Neutrophil (primary cell): ENCODE data around the gene JARID2.

Experiments
- H3K27ac ChIP-seq: fragments of 200-600 bp; sonication (generic); 2 replicates; pipeline ENCODE4 v1.5.1; 2016; ENCODE audit warnings: mild to moderate bottlenecking, moderate library complexity
- H3K27me3 ChIP-seq: fragments of 200-600 bp; sonication (generic); 2 replicates; pipeline ENCODE4 v1.6.0; 2016; ENCODE audit warnings: mild to moderate bottlenecking
- H3K36me3 ChIP-seq: fragments of 200-600 bp; sonication (generic); 2 replicates; pipeline ENCODE4 v1.5.1; 2017
- H3K4me1 ChIP-seq, 2 experiments: fragments of 200-600 bp in 1 of 2; sonication (generic) in 1 of 2; 1 replicate in 1 of 2; 2 replicates in 1 of 2; pipeline versions ENCODE4 v1.5.1 to v1.6.1; 2013 to 2016; ENCODE audit warnings: low read depth in 1 of 2, low read length in 1 of 2, mild to moderate bottlenecking in 1 of 2, moderate library complexity in 1 of 2; ENCODE audit not compliant: control insufficient read depth in 1 of 2, insufficient read depth in 1 of 2
- H3K4me3 ChIP-seq, 2 experiments: fragments of 200-600 bp in 1 of 2; sonication (generic) in 1 of 2; 1 replicate in 1 of 2; 2 replicates in 1 of 2; pipeline ENCODE4 v1.5.1; 2013 to 2016; ENCODE audit warnings: low read depth in 1 of 2, low read length in 1 of 2, mild to moderate bottlenecking in 1 of 2, moderate library complexity in 1 of 2
- H3K9me3 ChIP-seq: fragments of 200-600 bp; sonication (generic); 2 replicates; pipeline ENCODE4 v1.5.1; 2016
- CTCF ChIP-seq: fragments of 200-600 bp; sonication (generic); IDR thresholded peaks from 2 replicates; pipeline ENCODE4 v1.5.1; 2016; ENCODE audit warnings: antibody characterized with exemption

The JARID2 gene

GRCh38 chr6:15366879-15367278 lies 121.0 kb downstream of the JARID2 start:
- H3K27ac ChIP-seq: peak overlapping the region; percentile 61
- no peaks in the 10 kb centered on the region for H3K36me3 ChIP-seq
- no peaks in the 10 kb centered on the region for H3K27me3 ChIP-seq
- peaks cover 68 to 81% of the 10 kb centered on the region in 2 experiments for H3K4me1 ChIP-seq
- no peaks in the 10 kb centered on the region for H3K9me3 ChIP-seq
- no peak for TF ChIP-seq CTCF
- H3K4me3 ChIP-seq: no peak overlapping the region

- Histone ChIP-seq H3K4me1 (peaks cover 56 to 68% of the 10 kb centered on the region in 2 experiments), H3K4me3 (no peak overlapping the region), H3K36me3 (no peaks in the 10 kb centered on the region), H3K27me3 (no peaks in the 10 kb centered on the region), H3K27ac (peak overlapping the region; percentile 61), H3K9me3 (no peaks in the 10 kb centered on the region)
- no peak for TF ChIP-seq CTCF
These were observed 122.3 kb downstream of the JARID2 start for GRCh38 chr6:15368186-15368585.

GRCh38 chr6:15368873-15369272 lies 123.0 kb downstream of the JARID2 start:
- no peak for TF ChIP-seq CTCF
- H3K4me1 ChIP-seq: peaks cover 49 to 61% of the 10 kb centered on the region in 2 experiments
- H3K36me3 ChIP-seq: no peaks in the 10 kb centered on the region
- no peak overlapping the region for H3K4me3 ChIP-seq
- no peaks in the 10 kb centered on the region for H3K27me3 ChIP-seq
- H3K27ac ChIP-seq: peak overlapping the region; percentile 61
- no peaks in the 10 kb centered on the region for H3K9me3 ChIP-seq

- H3K4me1 ChIP-seq: peaks cover 39 to 52% of the 10 kb centered on the region in 2 experiments
- H3K4me3 ChIP-seq: no peak overlapping the region
- no peaks in the 10 kb centered on the region for H3K27me3 ChIP-seq
- TF ChIP-seq CTCF: no peak
- no peaks in the 10 kb centered on the region for H3K9me3 ChIP-seq
- peaks cover 7% of the 10 kb centered on the region for H3K36me3 ChIP-seq
- peak overlapping the region; percentile 61 for H3K27ac ChIP-seq
These were observed 124.0 kb downstream of the JARID2 start for GRCh38 chr6:15369838-15370237.

- peaks cover 28 to 40% of the 10 kb centered on the region in 2 experiments for H3K4me1 ChIP-seq
- H3K27ac ChIP-seq: no peak overlapping the region
- peaks cover 10% of the 10 kb centered on the region for H3K36me3 ChIP-seq
- no peaks in the 10 kb centered on the region for H3K27me3 ChIP-seq
- TF ChIP-seq CTCF: no peak
- no peak overlapping the region for H3K4me3 ChIP-seq
- no peaks in the 10 kb centered on the region for H3K9me3 ChIP-seq
These were observed 125.1 kb downstream of the JARID2 start for GRCh38 chr6:15370733-15371671.
